ENCODE results near the gene MS4A6A. TPM values are rescaled to one million over a fixed set of nuclear protein-coding genes. Genes with fewer than 3 reads are reported as not detected.

MS4A6A gene
- total and polyA plus RNA-seq, 9 of the 15 experiments (the other 6 are each of a cell fraction or from before 2014, with no cell fraction given), result 0.57 to 9.5 (median 4.2) TPM

DNA sequence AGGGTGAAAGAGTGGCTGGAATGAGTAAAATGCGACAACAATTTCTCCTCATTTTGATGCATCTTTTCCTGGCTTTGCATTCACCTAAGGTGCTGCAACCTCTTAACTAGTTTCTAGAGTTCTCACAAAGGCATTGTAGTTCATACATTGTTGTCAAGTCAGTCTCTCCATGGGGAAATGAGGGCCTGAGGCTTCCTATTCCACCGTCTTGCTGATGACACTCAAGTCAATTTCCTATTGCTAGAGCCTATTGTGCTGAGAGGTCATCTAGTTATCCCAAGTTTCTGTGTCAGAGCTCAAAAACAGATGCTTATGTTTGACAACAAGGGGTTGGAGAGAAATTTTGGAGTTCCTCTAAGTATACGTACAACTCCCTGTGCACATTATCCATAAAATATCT lies 11.6 kb upstream of the MS4A6A start:
- peak; percentile 56 for FAIRE-seq
- TF ChIP-seq YBX1 (IDR thresholded peaks at IDR 0.05) (no peak), GABPA (tag; conservative IDR thresholded peaks at IDR 0.05; ENCODE audit: low read depth) (0 out of 2 replicates have a peak, but pooled peaks have one; percentile 31), RBM17 (IDR thresholded peaks at IDR 0.05; ENCODE audit: borderline replicate concordance, low read depth, low read length) (no peak), TEAD1 (CRISPR knock-in tag; IDR thresholded peaks at IDR 0.05) (peak in 1 of 2 experiments; percentile 28; a peak in 1 of 4 replicates), ZNF699 (CRISPR knock-in tag; IDR thresholded peaks at IDR 0.05; ENCODE audit: insufficient replicate concordance) (no peak), ZBTB17 (CRISPR knock-in tag; IDR thresholded peaks at IDR 0.05) (peak; percentile 39; the same call in 1 of the 2 replicates), DMBX1 (CRISPR knock-in tag; IDR thresholded peaks at IDR 0.05; ENCODE audit: borderline replicate concordance) (peak; percentile 82), PTRF (tag; IDR thresholded peaks at IDR 0.05) (0 out of 2 replicates have a peak, but pooled peaks have one; percentile 30), ZNF23 (CRISPR knock-in tag; IDR thresholded peaks at IDR 0.05) (no peak), PTTG1 (tag; IDR thresholded peaks at IDR 0.05; ENCODE audit: low read depth) (peak; percentile 22; the same call in 1 of the 2 replicates), SMAD2 (IDR thresholded peaks at IDR 0.05; ENCODE audit: low read depth, low read length) (no peak), PHB (CRISPR knock-in tag; IDR thresholded peaks at IDR 0.05) (no peak), ZNF584 (CRISPR knock-in tag; IDR thresholded peaks at IDR 0.05; ENCODE audit: low read depth) (0 out of 2 replicates have a peak, but pooled peaks have one; percentile 38)
- TF ChIP-seq, protein P1, sequence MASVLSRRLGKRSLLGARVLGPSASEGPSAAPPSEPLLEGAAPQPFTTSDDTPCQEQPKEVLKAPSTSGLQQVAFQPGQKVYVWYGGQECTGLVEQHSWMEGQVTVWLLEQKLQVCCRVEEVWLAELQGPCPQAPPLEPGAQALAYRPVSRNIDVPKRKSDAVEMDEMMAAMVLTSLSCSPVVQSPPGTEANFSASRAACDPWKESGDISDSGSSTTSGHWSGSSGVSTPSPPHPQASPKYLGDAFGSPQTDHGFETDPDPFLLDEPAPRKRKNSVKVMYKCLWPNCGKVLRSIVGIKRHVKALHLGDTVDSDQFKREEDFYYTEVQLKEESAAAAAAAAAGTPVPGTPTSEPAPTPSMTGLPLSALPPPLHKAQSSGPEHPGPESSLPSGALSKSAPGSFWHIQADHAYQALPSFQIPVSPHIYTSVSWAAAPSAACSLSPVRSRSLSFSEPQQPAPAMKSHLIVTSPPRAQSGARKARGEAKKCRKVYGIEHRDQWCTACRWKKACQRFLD (CRISPR knock-in tag; IDR thresholded peaks at IDR 0.05), result 0 out of 2 replicates have a peak, but pooled peaks have one; percentile 13
- TF ChIP-seq, protein P2, sequence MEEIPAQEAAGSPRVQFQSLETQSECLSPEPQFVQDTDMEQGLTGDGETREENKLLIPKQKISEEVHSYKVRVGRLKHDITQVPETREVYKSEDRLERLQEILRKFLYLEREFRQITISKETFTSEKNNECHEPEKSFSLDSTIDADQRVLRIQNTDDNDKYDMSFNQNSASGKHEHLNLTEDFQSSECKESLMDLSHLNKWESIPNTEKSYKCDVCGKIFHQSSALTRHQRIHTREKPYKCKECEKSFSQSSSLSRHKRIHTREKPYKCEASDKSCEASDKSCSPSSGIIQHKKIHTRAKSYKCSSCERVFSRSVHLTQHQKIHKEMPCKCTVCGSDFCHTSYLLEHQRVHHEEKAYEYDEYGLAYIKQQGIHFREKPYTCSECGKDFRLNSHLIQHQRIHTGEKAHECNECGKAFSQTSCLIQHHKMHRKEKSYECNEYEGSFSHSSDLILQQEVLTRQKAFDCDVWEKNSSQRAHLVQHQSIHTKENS (CRISPR knock-in tag; IDR thresholded peaks at IDR 0.05), result no peak
- TF ChIP-seq, protein P3, sequence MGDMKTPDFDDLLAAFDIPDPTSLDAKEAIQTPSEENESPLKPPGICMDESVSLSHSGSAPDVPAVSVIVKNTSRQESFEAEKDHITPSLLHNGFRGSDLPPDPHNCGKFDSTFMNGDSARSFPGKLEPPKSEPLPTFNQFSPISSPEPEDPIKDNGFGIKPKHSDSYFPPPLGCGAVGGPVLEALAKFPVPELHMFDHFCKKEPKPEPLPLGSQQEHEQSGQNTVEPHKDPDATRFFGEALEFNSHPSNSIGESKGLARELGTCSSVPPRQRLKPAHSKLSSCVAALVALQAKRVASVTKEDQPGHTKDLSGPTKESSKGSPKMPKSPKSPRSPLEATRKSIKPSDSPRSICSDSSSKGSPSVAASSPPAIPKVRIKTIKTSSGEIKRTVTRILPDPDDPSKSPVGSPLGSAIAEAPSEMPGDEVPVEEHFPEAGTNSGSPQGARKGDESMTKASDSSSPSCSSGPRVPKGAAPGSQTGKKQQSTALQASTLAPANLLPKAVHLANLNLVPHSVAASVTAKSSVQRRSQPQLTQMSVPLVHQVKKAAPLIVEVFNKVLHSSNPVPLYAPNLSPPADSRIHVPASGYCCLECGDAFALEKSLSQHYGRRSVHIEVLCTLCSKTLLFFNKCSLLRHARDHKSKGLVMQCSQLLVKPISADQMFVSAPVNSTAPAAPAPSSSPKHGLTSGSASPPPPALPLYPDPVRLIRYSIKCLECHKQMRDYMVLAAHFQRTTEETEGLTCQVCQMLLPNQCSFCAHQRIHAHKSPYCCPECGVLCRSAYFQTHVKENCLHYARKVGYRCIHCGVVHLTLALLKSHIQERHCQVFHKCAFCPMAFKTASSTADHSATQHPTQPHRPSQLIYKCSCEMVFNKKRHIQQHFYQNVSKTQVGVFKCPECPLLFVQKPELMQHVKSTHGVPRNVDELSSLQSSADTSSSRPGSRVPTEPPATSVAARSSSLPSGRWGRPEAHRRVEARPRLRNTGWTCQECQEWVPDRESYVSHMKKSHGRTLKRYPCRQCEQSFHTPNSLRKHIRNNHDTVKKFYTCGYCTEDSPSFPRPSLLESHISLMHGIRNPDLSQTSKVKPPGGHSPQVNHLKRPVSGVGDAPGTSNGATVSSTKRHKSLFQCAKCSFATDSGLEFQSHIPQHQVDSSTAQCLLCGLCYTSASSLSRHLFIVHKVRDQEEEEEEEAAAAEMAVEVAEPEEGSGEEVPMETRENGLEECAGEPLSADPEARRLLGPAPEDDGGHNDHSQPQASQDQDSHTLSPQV (IDR thresholded peaks at IDR 0.05), result 0 out of 2 replicates have a peak, but pooled peaks have one; percentile 21

More for the DNA sequence above, 11.6 kb upstream of the MS4A6A start:
- H2AFZ ChIP-seq (ENCODE audit: low read depth, low read length), result peak overlapping the region; percentile 86
- H3K79me2 ChIP-seq (ENCODE audit: control insufficient read depth, insufficient read depth, low read length), result no peaks in the 10 kb centered on the region
- intact Hi-C loops (cut with micrococcal nuclease) (loop anchor here (5.0 to 10.0 kb wide), 3 partner anchors 130 to 382 kb away; partner anchors contain the start of gene MRPL16), in situ Hi-C loops (cut with MboI) (no loop called here)
- no TSS peak for BruUV-seq (replicated peaks)
- H3K9ac ChIP-seq (ENCODE audit: insufficient read depth in 1 of 2, low read depth in 2 of 2, low read length in 2 of 2), result peak overlapping the region in 1 of 2 experiments; percentile 37; a peak in 2 of 4 replicates
- no peaks in the 10 kb centered on the region; the same call in 2 of the 3 replicates for H3K36me3 ChIP-seq (ENCODE audit: control insufficient read depth, insufficient read depth, low read length)
- no peak overlapping the region for H3K4me3 ChIP-seq
- peak overlapping the region; percentile 55; the same call in 1 of the 2 replicates for H3K4me2 ChIP-seq (ENCODE audit: insufficient read depth, low read length)
- no peaks in the 10 kb centered on the region for H3K9me1 ChIP-seq (ENCODE audit: control insufficient read depth, insufficient read depth, low read length)
- no peaks in the 10 kb centered on the region for H3K27me3 ChIP-seq (ENCODE audit: control insufficient read depth in 2 of 2, insufficient read depth in 2 of 2, low read length in 2 of 2)
- 22% methylated on average over 3 of the region's 3 CpGs for WGBS (ENCODE audit: insufficient coverage, low coverage, missing lambda C conversion rate)
- peak in 1 of 4 experiments; percentile 32 for DNase-seq (ENCODE audit: extremely low read depth in 1 of 4, low spot score in 3 of 4)
- peak overlapping the region; percentile 84 for H3K27ac ChIP-seq (ENCODE audit: extremely low read depth, low read depth, low read length)
- ChIA-PET CTCF (ENCODE audit: low intra/inter-chr PET ratio) (no interaction called here), POLR2A (interaction anchor here (1.1 to 1.4 kb wide), 3 partner anchors 9 to 16 kb away, joined by 3 to 4 read pairs (median 4); no protein-coding TSS in a partner anchor)
- H4K20me1 ChIP-seq (replicated peaks; ENCODE audit: control insufficient read depth, insufficient read depth, low read length), result no peaks in the 10 kb centered on the region
- peak; percentile 73 for ATAC-seq
- H3K4me1 ChIP-seq (replicated peaks in 1 of 2; ENCODE audit: control insufficient read depth in 2 of 2, insufficient read depth in 2 of 2, low read length in 2 of 2), result peaks cover 3 to 27% of the 10 kb centered on the region in 2 experiments; a peak in 3 of 5 replicates
- peaks cover 15% of the 10 kb centered on the region for H3K9me3 ChIP-seq (replicated peaks; ENCODE audit: control insufficient read depth, insufficient read depth, low read depth, low read length)

Data from K562 (cell line).